ENCODE data around the gene INSYN2B. TPM values are rescaled to one million over a fixed set of nuclear protein-coding genes. Genes with fewer than 3 reads are reported as not detected.

Gene INSYN2B
- total RNA-seq, 6 donors from 2014 or later: 0.06 to 0.10 TPM; not detected in 4

GRCh38 chr5:169860585-169860984 is 119.7 kb downstream of the INSYN2B start:
- ATAC-seq (ENCODE audit: low FRiP score in 2 of 2): no peak
- Histone ChIP-seq H3K9me3 (no peaks in the 10 kb centered on the region), H3K27ac (no peak overlapping the region), H3K4me1 (no peaks in the 10 kb centered on the region), H3K4me3 (no peak overlapping the region), H3K36me3 (no peaks in the 10 kb centered on the region), H3K27me3 (no peaks in the 10 kb centered on the region)
- WGBS, 2 donors: 61 to 62% methylated on average over 3 of the region's 3 CpGs
- no peak for TF ChIP-seq POLR2A (IDR thresholded peaks at IDR 0.05)
- no peak for TF ChIP-seq EP300 (IDR thresholded peaks at IDR 0.05)
- no peak for TF ChIP-seq CTCF (IDR thresholded peaks at IDR 0.05)
- TF ChIP-seq POLR2AphosphoS5 (IDR thresholded peaks at IDR 0.05): no peak
- no peak for DNase-seq

GRCh38 chr5:169856571-169856970 is 123.7 kb downstream of the INSYN2B start:
- H3K27ac ChIP-seq: no peak overlapping the region
- peaks cover 0 to 7% (median 0%) of the 10 kb centered on the region in 4 donors for H3K9me3 ChIP-seq
- ATAC-seq (ENCODE audit: low FRiP score in 2 of 2) (no peak), DNase-seq (no peak)
- 84 to 90% methylated on average over 2 of the region's 2 CpGs for WGBS, 2 donors
- no peak overlapping the region for H3K4me3 ChIP-seq
- no peaks in the 10 kb centered on the region for H3K36me3 ChIP-seq
- no peaks in the 10 kb centered on the region for H3K4me1 ChIP-seq
- no peaks in the 10 kb centered on the region for H3K27me3 ChIP-seq
- TF ChIP-seq CTCF (IDR thresholded peaks at IDR 0.05) (no peak), POLR2A (IDR thresholded peaks at IDR 0.05) (no peak), POLR2AphosphoS5 (IDR thresholded peaks at IDR 0.05) (no peak), EP300 (IDR thresholded peaks at IDR 0.05) (no peak)

DNA sequence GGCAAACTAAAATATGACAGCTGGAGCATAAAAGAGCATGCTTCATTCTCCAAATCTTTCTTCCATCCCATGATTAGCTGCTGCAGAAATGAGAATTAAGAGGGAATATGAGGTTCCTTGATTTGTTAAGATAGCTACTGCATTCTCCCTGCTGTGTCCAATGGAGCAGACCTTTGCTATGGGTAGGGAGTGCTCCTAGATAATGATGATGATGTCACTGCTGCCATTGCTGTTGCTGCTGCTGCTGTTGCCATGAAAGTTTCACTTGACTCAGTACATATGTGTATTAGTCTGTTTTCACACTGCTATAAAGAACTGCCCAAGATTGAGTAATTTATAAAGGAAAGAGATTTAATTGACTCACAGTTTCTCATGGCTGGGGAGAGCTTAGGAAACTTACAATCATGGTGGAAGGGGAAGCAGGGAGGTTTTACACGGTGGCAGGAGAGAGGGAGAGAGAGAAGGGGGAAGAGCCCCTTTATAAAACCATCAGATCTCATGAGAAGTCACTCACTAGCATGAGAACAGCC is 128.9 kb downstream of the INSYN2B start:
- H3K4me3 ChIP-seq: no peak overlapping the region
- ATAC-seq (ENCODE audit: low FRiP score in 2 of 2) (no peak), DNase-seq (no peak)
- TF ChIP-seq POLR2A (IDR thresholded peaks at IDR 0.05): no peak
- TF ChIP-seq CTCF (IDR thresholded peaks at IDR 0.05): no peak
- TF ChIP-seq EP300 (IDR thresholded peaks at IDR 0.05): no peak
- TF ChIP-seq POLR2AphosphoS5 (IDR thresholded peaks at IDR 0.05): no peak
- 68 to 84% methylated on average over 1 of the region's 1 CpG for WGBS, 2 donors
- H3K4me1 ChIP-seq: no peaks in the 10 kb centered on the region
- peaks cover 8 to 16% (median 12%) of the 10 kb centered on the region in 4 donors for H3K9me3 ChIP-seq
- H3K27me3 ChIP-seq: no peaks in the 10 kb centered on the region
- no peak overlapping the region for H3K27ac ChIP-seq
- H3K36me3 ChIP-seq: no peaks in the 10 kb centered on the region

DNA sequence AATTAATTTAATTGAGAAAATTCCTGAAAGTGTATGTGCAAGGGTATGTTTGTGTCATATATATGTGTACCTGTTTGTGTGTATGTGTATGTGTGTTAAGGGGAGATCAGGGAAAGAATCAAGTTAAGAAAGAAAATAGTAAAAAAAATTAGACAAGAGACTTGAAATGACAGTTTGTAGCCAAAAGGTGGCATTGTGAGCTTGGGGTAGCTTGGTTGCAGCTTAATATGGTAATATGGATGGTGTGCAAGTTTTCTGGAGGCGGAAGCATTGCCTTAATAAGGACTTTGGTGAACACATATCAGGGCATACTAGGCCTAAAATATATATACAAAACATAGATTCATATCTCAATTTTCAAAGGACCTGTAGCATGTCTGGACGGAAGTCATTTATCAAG is 129.9 kb downstream of the INSYN2B start:
- Histone ChIP-seq H3K4me1 (no peaks in the 10 kb centered on the region), H3K27ac (no peak overlapping the region), H3K36me3 (no peaks in the 10 kb centered on the region), H3K4me3 (no peak overlapping the region), H3K9me3 (peaks cover 8 to 16% (median 12%) of the 10 kb centered on the region in 4 donors), H3K27me3 (no peaks in the 10 kb centered on the region)
- ATAC-seq (ENCODE audit: low FRiP score in 2 of 2) (no peak), DNase-seq (no peak)
- WGBS, 2 donors: 94 to 98% methylated on average over 2 of the region's 2 CpGs
- TF ChIP-seq CTCF (IDR thresholded peaks at IDR 0.05) (no peak), POLR2AphosphoS5 (IDR thresholded peaks at IDR 0.05) (no peak), POLR2A (IDR thresholded peaks at IDR 0.05) (no peak)

- DNase-seq (no peak), ATAC-seq (ENCODE audit: low FRiP score in 2 of 2) (no peak)
- Histone ChIP-seq H3K27me3 (no peaks in the 10 kb centered on the region), H3K4me3 (no peak overlapping the region), H3K36me3 (no peaks in the 10 kb centered on the region), H3K4me1 (no peaks in the 10 kb centered on the region), H3K9me3 (peaks cover 8 to 16% (median 12%) of the 10 kb centered on the region in 4 donors), H3K27ac (no peak overlapping the region)
- no peak for TF ChIP-seq POLR2A (IDR thresholded peaks at IDR 0.05)
- TF ChIP-seq CTCF (IDR thresholded peaks at IDR 0.05): no peak
- no peak for TF ChIP-seq EP300 (IDR thresholded peaks at IDR 0.05)
- no peak for TF ChIP-seq POLR2AphosphoS5 (IDR thresholded peaks at IDR 0.05)
- WGBS, 2 donors: 68 to 80% methylated on average over 2 of the region's 2 CpGs
Observed at GRCh38 chr5:169848792-169849191, 131.5 kb downstream of the INSYN2B start.
